ENCODE results near the gene SRM.

- TF ChIP-seq CTCF (IDR thresholded peaks at IDR 0.05; ENCODE audit: insufficient read depth, low read length): no peak
- no peak for TF ChIP-seq REST (IDR thresholded peaks at IDR 0.05; ENCODE audit: insufficient replicate concordance, low read depth)
- TF ChIP-seq POLR2AphosphoS5 (IDR thresholded peaks at IDR 0.05; ENCODE audit: low read depth): no peak
- no peak for TF ChIP-seq SPI1 (IDR thresholded peaks at IDR 0.05; ENCODE audit: borderline replicate concordance, low read depth)
- no peak for TF ChIP-seq GABPA (IDR thresholded peaks at IDR 0.05; ENCODE audit: low read depth)
Measured at GRCh38 chr1:11046270-11046566, 13.6 kb downstream of the SRM start.
